Measurements from ENCODE around the gene TSPYL1.

DNA sequence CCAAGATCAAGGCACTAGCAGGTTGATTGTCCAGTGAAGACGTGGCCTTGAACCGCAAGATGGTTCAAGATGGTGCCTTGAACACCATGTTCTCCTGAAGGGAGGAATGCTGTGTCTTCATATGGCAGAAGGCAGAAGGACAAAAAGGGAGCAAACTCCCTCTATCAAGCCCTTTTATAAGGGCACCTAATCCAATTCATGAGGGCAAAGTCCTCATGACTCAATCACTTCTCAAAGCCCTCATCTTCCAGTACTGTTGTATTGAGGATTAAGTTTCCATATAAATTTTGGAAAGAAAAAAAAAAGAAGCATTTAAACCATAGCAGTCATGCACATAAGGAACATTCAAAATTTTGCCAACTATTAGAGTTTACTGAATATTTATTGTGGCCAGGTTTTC lies 29.9 kb upstream of the TSPYL1 start:
- no peak for TF ChIP-seq CTCF (conservative IDR thresholded peaks at IDR 0.05; ENCODE audit: low read depth in 2 of 2)
- TF ChIP-seq EZH2 (IDR thresholded peaks at IDR 0.05; ENCODE audit: low read depth, unreplicated experiment): no peak
- no peak for TF ChIP-seq STAT1 (IDR thresholded peaks at IDR 0.05; ENCODE audit: unreplicated experiment)
- TF ChIP-seq ZNF331 (CRISPR knock-in tag; IDR thresholded peaks at IDR 0.05; ENCODE audit: low read depth): no peak

Data from GM23338 (cell line).